K562 (cell line): ENCODE measurements around the gene CSNK1G1. TPM values are rescaled to one million over a fixed set of nuclear protein-coding genes. Genes with fewer than 3 reads are reported as not detected.

Source experiments
- CBX3 ChIP-seq, 2 experiments: IDR thresholded peaks; 1 replicate in 1 of 2; 2 replicates in 1 of 2; pipeline ENCODE4 v1.6.1; 2012; ENCODE audit warnings: inconsistent platforms in 2 of 2, low read length in 2 of 2, borderline replicate concordance in 1 of 2, control low read depth in 1 of 2
- CHD1 ChIP-seq: fragments of 200-600 bp; sonication (generic); IDR thresholded peaks from one replicate; pipeline ENCODE4 v1.6.1; 2012; ENCODE audit warnings: mild to moderate bottlenecking, moderate library complexity, low read length, inconsistent platforms
- ETS2 ChIP-seq: IDR thresholded peaks from 2 replicates; pipeline ENCODE4 v1.6.1; 2016; ENCODE audit warnings: borderline replicate concordance, missing genetic modification characterization, mild to moderate bottlenecking, moderate library complexity, missing compliant biosample characterization; ENCODE audit not compliant: poor library complexity, severe bottlenecking
- GATAD2A ChIP-seq: fragments of 450-650 bp; IDR thresholded peaks from 2 replicates; pipeline ENCODE4 v1.6.1; 2017
- HMGN3 ChIP-seq: IDR thresholded peaks from 2 replicates; pipeline ENCODE4 v1.6.1; 2011; ENCODE audit warnings: borderline replicate concordance, low read depth, mild to moderate bottlenecking, mixed read lengths, low read length; ENCODE audit not compliant: insufficient read length; ENCODE audit errors: extremely low read depth
- MBD2 ChIP-seq: sonication (generic); IDR thresholded peaks from 2 replicates; pipeline ENCODE4 v1.6.1; 2016; ENCODE audit warnings: low read depth, borderline replicate concordance
- NKRF ChIP-seq: fragments of 450-650 bp; IDR thresholded peaks from 2 replicates; pipeline ENCODE4 v1.6.1; 2016; ENCODE audit warnings: borderline replicate concordance
- PHB2 ChIP-seq: fragments of 450-650 bp; IDR thresholded peaks from 2 replicates; pipeline ENCODE4 v1.6.1; 2017; ENCODE audit warnings: low read depth
- RBM17 ChIP-seq: fragments of 200-400 bp; formaldehyde crosslinking; IDR thresholded peaks from 2 replicates; pipeline ENCODE4 v1.6.1; 2017; ENCODE audit warnings: low read depth, mild to moderate bottlenecking, low read length, borderline replicate concordance
- SAP30 ChIP-seq: fragments of 200-600 bp; sonication (generic); IDR thresholded peaks from 2 replicates; pipeline ENCODE4 v1.6.1; 2012; ENCODE audit warnings: borderline replicate concordance, low read depth, mild to moderate bottlenecking, moderate library complexity, low read length, control low read depth, inconsistent platforms; ENCODE audit not compliant: insufficient read depth, poor library complexity, severe bottlenecking
- ZC3H11A ChIP-seq: IDR thresholded peaks from 2 replicates; pipeline ENCODE4 v1.6.1; 2012; ENCODE audit warnings: low read depth, low read length, improper control_type of control experiment
- ZNF12 ChIP-seq: sonication (generic); formaldehyde crosslinking; IDR thresholded peaks from 2 replicates; pipeline ENCODE4 v1.4.0; 2020; ENCODE audit warnings: mild to moderate bottlenecking, missing genetic modification reagents
- ZNF253 ChIP-seq: fragments of 250-450 bp; sonication (Bioruptor Pico); conservative IDR thresholded peaks from 2 replicates; pipeline ENCODE4 v1.6.1; 2021; ENCODE audit warnings: mild to moderate bottlenecking
- ZNF354B ChIP-seq: fragments of 250-450 bp; sonication (Bioruptor Pico); IDR thresholded peaks from 2 replicates; pipeline ENCODE4 v1.4.0; 2020
- ZNF644 ChIP-seq: fragments of 200-800 bp; sonication (Bioruptor generic); IDR thresholded peaks from 2 replicates; pipeline ENCODE4 v1.6.1; 2016; ENCODE audit warnings: low read depth, missing genetic modification characterization, missing compliant biosample characterization
- ZNF695 ChIP-seq: fragments of 450-650 bp; formaldehyde crosslinking; IDR thresholded peaks from 2 replicates; pipeline ENCODE4 v1.4.0; 2020; ENCODE audit warnings: mild to moderate bottlenecking, moderate library complexity
- ZSCAN29 ChIP-seq: fragments of 450-650 bp; IDR thresholded peaks from 2 replicates; pipeline ENCODE4 v1.6.1; 2017
- polyA plus RNA-seq, 8 experiments: library from polyadenylated mRNA; depleted of rRNA in 4 of 8; stranded (reverse) in 5 of 8; unstranded in 3 of 8; fragments of >200 nt; fragmentation: Nextera tagmentation in 2 of 8; fragmentation: Illumina TruSeq in 1 of 8; extraction: Ambion mirVana in 2 of 8; extraction: Trizol in 1 of 8; gene quantifications; 2 replicates each; pipeline versions ENCODE4 v1.2.1 to v1.2.3, GENCODE V29; 2011 to 2014; ENCODE audit warnings: inconsistent platforms in 1 of 8, missing spikeins in 1 of 8
- total RNA-seq, 7 experiments: library from RNA; depleted of rRNA in 6 of 7; stranded (reverse); fragments of >200 nt in 6 of 7; fragmentation: Illumina TruSeq in 2 of 7; extraction: Trizol in 2 of 7; gene quantifications; 2 replicates each; pipeline versions ENCODE4 v1.2.1 to v1.2.3, GENCODE V29; 2011 to 2021; ENCODE audit warnings: low replicate concordance in 1 of 7
- TF ChIP-seq, protein P1 (sequence below): fragments of 450-650 bp; IDR thresholded peaks from 2 replicates; pipeline ENCODE4 v1.6.1; 2016; ENCODE audit warnings: mild to moderate bottlenecking
- TF ChIP-seq, protein P2 (sequence below): fragments of 150-350 bp; conservative IDR thresholded peaks from 2 replicates; pipeline ENCODE4 v1.6.1; 2014; ENCODE audit warnings: low read length
- TF ChIP-seq, protein P3 (sequence below): sonication (generic); formaldehyde crosslinking; IDR thresholded peaks from 2 replicates; pipeline ENCODE4 v1.9.0; 2022; ENCODE audit warnings: mild to moderate bottlenecking, missing genetic modification reagents

The CSNK1G1 gene
- total and polyA plus RNA-seq, 9 of the 15 experiments (the other 6 are each of a cell fraction or from before 2014, with no cell fraction given) = 4.5 to 18.5 (median 9.5) TPM

DNA sequence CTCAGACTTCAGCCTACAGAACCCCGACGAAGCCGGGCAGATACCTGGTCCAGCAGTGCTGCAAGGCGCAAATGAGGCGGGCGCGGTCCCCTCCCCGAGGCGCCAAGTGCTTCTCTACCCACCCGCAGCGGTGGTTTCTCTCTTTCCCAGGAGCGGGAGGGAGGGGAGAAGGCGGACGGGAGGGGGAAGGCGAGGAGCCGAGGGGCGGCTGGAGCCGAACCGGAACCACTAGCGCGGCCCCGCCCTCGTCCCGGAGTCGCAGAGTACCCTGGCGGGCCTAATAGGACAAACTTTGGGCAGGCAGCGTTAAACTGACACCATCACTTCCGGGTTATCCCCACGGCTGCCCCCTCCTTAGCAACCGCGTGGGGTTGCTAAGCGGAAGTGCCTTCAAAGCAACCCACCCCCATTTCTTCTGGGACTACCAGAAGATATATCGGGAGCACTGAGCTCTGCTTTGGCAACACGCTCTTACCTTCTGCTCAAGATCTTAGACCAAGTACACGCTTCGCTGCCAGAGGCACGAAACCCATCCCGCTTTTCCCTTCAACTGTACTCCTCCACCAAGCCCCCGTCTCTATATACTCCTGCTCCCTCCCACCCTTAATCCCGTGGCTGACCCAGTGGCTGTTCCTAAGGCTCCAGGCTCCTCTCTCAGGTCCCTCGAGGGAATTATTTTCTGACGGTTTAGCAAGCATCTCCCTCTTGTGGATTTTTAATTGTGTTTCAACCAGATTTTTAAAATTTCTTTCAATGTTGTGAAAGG is at the start of gene CSNK1G1 (continued):
- TF ChIP-seq, protein P1, sequence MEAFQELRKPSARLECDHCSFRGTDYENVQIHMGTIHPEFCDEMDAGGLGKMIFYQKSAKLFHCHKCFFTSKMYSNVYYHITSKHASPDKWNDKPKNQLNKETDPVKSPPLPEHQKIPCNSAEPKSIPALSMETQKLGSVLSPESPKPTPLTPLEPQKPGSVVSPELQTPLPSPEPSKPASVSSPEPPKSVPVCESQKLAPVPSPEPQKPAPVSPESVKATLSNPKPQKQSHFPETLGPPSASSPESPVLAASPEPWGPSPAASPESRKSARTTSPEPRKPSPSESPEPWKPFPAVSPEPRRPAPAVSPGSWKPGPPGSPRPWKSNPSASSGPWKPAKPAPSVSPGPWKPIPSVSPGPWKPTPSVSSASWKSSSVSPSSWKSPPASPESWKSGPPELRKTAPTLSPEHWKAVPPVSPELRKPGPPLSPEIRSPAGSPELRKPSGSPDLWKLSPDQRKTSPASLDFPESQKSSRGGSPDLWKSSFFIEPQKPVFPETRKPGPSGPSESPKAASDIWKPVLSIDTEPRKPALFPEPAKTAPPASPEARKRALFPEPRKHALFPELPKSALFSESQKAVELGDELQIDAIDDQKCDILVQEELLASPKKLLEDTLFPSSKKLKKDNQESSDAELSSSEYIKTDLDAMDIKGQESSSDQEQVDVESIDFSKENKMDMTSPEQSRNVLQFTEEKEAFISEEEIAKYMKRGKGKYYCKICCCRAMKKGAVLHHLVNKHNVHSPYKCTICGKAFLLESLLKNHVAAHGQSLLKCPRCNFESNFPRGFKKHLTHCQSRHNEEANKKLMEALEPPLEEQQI = no peak
- TF ChIP-seq ZNF644 (tag) (no peak), NKRF (peak; percentile 99), HMGN3 (peak; percentile 85), CBX3 (IDR thresholded peaks at IDR 0.05; ENCODE audit: borderline replicate concordance in 1 of 2, low read length in 2 of 2) (no peak), ZC3H11A (no peak), SAP30 (peak; percentile 96), ZSCAN29 (no peak), RBM17 (no peak), ZNF12 (CRISPR knock-in tag) (no peak), PHB2 (no peak), CHD1 (no peak), GATAD2A (no peak), ETS2 (no peak), MBD2 (peak; percentile 61), ZNF253 (no peak), ZNF695 (no peak), ZNF354B (CRISPR knock-in tag) (no peak)
- TF ChIP-seq, protein P2, sequence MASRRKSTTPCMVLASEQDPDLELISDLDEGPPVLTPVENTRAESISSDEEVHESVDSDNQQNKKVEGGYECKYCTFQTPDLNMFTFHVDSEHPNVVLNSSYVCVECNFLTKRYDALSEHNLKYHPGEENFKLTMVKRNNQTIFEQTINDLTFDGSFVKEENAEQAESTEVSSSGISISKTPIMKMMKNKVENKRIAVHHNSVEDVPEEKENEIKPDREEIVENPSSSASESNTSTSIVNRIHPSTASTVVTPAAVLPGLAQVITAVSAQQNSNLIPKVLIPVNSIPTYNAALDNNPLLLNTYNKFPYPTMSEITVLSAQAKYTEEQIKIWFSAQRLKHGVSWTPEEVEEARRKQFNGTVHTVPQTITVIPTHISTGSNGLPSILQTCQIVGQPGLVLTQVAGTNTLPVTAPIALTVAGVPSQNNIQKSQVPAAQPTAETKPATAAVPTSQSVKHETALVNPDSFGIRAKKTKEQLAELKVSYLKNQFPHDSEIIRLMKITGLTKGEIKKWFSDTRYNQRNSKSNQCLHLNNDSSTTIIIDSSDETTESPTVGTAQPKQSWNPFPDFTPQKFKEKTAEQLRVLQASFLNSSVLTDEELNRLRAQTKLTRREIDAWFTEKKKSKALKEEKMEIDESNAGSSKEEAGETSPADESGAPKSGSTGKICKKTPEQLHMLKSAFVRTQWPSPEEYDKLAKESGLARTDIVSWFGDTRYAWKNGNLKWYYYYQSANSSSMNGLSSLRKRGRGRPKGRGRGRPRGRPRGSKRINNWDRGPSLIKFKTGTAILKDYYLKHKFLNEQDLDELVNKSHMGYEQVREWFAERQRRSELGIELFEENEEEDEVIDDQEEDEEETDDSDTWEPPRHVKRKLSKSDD = no peak; the same call in 1 of the 2 replicates
- TF ChIP-seq, protein P3, sequence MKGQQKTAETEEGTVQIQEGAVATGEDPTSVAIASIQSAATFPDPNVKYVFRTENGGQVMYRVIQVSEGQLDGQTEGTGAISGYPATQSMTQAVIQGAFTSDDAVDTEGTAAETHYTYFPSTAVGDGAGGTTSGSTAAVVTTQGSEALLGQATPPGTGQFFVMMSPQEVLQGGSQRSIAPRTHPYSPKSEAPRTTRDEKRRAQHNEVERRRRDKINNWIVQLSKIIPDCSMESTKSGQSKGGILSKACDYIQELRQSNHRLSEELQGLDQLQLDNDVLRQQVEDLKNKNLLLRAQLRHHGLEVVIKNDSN (CRISPR knock-in tag) = no peak
